HG02852 (cell line): ENCODE results near the gene AHNAK.
A peak's percentile ranks its signal among the peaks of the same experiment; 100 is the strongest.
"Not testable (repeated sequence)": the region's sequence is repeated elsewhere in the genome, so short reads cannot be mapped to it uniquely, and the experiment has no call there.

Experiments
- ATAC-seq: cut with Tn5 transposase; IDR thresholded peaks from one replicate; pipeline ENCODE4 v1.9.1; 2021; ENCODE audit warnings: mild to moderate bottlenecking, moderate library complexity; ENCODE audit not compliant: unreplicated experiment

The AHNAK gene

DNA sequence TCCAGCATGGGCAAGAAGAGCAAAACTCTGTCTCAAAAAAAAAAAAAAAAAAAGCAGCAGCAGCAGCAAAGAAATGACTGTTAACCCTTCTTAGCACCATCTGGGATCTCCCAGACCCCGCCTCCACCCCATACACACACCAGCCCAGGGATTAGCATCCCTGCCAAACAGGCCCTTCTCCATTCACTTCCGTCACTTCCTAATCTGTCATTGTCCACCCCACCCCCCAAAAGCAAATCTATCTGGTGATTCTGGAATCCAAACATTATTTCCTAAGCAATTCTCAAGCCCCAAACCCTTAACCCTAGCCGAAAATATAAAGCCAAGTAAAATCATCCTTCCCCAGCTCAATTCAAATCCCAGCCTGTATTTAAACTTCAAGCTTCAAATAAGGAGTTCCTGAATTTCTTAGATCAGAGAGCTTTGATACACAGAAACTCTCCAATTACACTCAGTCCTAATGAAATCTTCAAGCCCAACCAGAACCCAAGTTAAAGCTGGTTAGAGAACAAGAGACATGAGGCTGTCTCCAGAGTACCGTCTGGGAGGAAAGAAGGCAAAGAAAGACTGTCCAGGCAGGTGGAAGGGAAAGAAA lies 6.0 kb upstream of the AHNAK start:
- no peak for ATAC-seq

DNA sequence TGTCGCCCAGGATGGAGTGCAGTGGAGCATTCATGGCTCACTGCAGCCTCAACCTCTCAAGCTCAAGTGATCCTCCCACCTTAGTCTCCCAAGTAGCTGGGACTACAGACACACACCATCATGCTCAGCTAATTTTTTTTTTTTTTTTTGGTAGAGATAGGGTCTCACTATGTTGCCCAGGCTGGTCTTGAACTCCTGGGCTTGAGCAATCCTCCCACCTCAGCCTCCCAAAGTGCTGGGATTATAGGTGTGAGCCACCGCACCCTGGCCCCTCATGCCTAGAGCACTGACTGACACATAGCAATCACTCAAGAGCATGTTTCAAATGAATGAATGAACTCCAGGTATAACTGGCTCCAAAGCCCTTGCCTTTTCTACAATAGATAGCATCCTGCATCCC lies 3.9 kb upstream of the AHNAK start:
- ATAC-seq = not testable (repeated sequence)

DNA sequence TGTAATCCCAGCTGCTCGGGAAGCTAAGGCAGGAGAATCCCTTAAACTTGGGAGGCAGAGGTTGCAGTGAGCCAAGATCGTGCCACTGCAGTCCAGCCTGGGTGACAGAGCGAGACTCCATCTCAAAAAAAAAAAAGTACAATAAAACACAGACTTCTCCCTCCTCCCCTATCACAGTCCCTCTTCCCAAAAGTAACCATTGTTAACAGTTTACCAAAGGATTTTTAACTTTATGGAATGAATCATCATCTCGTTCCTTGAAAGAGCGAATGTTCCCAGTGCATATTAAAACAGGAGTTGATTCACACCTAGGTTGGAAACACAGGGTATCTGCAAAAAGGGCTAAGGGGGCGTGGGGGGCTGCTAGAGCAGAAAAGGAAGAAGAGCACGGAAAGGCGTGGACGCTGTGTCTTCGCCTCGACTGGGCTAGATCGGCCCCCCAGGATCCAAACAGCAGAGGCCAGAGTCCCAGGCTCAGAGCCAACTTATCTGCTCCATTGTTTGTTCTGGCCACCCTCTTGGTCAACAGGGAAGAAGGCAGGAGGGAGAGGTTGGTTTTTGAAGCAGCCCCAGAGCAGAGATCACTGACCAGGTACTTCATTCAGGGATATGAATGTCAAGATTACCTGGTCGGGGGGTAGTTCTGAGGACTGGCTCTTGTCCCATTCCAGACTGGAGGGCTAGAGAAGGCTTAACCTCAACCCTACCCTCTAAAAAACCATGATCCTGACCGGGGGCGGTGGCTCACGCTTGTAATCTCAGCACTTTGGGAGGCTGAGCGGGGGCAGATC lies 2.1 kb upstream of the AHNAK start:
- no peak for ATAC-seq

DNA sequence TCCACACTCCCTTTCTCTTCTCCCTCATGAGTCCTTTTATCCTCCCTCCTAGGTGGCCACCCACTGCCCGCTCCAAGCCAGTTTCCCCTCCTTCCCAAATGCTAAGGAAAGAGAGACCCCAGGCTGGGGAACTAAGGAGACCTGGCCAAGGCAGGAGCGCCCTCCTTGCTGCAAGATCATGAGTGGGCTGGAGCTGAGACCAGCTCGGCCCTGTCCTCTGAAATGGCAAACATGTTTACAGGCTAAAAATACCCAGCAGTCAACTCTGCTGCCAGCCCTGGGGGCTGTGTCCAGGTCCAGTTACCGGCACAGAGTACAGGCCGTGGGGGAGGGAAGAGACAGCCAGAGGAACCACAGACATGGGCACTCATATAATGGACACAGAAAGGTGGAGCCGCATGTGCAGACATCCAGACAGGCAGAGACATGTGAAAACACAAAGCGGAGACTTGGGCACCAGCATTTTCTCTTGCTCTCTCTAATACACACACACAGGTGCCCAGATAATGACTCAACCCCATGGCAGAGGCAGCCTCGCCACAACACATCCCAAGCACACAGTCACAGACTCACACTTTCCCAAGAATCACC lies 1.2 kb upstream of the AHNAK start:
- ATAC-seq = no peak

DNA sequence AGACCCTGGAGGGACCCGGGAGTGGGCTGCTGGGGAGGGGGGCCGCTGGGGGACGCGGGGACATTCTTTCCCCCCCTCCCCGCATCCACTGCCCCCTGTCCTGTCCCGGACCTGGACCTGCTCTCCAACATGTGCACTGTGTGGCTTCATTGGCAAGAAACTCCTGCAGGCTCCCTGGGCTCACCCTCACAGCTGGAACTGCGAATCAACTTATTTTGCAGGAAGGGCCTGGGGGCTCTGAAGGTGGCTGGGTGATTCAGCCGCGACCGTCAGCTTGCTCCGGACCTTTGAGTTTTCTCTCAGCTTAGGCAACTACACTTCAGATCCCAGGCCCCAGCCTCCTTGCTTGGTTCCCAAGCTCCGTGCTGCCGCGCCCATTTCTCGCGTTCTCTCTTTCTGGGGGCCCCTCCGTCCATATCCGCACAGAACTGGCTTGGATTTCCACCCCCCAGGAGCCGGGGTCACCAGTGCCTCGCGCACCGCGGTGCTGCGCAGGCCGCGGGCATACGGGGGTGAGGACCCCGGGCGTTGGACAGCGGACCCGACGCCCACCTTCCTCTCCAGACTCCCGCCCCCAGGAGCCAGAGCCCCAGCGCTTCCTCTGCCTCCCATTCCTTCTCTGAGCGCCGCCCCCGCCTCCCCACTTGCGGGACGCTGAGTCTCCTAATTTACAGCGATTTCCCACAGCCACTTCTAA lies 471 bp upstream of the AHNAK start:
- ATAC-seq = no peak

DNA sequence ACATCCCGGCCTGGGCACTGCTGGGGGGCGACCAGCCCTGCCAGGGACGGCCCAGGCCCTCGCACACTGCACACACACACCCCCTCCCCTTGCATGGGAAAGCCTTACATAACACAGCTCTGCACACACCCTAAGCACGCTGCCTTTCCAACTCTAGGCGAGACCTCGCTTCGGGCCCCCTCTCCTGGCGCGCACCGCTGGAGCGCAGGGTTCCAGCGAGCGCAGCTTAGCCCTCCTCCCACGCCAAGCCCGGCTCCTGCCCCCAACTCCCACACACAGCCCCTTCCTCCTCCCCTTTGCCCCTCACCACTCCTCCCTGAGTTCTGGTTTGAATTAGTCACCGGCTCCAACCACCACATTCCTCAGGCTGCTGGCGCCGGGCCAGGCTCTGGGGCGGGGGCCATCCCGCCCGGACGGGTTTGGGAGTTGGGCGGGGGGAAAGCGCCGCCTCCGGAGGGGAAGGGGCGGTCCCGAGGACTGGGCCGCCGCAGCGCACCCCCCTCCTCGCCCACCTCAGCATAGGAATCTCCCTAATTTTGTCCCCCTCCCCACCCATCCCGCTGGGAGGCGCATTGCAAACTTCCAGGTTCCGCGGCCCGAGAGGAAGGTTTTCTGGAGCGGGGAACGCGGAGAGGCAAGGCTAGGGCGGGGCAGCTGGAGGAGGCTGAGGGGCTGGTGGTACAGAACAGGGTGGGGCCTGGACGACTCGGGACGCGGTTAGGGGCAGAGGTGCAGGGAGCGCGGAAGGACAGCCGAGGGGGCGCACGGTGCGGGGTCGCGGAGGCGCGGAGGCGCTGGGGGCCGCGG lies 966 bp downstream of the AHNAK start:
- no peak for ATAC-seq

DNA sequence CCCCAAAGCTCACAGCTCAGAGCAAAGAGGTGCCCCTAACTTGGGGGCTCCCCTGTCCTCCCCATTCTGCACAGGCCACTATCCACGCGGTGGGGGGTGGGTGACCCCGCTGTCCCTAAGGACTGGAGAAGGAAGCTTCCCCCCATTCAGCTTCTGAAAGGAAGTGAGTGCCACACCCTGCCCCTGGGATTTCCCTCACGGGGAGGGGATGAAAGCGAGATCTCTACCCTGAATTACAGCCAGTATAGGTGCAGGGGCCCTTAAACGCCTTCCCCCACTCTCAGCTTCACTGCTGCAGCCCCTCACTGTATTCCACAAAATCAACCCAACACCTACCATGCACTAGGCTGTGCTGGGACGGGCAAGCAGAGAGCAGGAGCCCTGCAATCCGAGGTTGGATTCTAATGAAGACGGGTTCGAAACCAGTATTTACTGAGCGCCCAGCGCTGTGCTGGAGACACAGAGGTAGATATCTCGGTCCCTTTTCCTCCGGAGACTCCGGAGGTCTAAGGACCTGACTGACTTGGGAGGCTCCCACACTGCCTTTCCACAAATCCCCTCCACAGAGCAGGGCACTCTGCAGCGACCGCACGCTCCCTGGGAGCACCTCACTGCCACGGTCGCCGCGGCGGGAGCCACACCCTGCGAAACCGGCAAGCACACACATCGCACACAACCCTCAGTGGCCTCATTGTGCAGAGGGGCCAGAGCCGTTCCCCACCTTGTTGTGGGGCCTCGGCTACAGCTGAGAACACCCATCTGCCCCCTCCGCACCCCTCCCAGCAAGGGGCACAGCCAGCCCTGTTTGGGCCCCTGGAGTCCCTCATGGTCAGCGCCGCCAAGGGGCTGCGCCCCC lies 1.8 kb downstream of the AHNAK start:
- no peak for ATAC-seq

DNA sequence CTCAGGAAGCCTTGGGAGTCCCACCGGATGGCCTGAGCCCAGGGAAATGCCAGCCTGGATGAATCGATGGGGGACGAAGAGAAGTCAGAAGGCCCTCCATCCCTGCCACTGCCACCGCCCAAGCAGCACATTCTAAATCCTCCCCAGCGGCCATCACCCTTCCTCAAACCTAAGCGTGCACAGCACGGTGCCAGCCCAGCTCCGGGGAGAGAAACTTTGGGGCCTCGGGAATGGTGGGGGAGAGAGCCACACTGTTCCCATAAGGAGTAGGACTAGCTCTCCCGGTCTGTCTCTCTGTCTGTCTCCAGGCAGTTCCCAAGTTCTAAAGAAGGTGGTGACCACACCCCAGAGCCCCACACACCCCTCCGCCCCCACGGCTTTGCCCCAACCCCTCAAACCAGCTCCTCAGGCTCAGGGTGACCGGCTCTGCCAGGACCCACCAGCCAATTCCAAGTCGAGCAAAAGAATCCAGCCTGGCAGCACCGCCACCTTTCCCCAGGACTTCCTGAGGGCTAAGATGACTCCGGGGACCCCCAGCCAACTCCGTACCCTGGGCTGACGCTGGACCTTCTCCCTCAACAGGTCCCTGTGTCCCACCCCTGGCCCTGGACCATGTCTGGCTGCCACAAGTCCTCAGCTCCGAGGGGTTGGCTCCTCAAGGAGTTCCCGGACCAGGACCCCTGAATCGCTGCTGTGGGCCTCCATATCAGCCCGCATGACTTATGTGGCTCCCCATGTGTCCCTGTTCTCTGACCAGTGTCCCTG lies 2.7 kb downstream of the AHNAK start:
- ATAC-seq = no peak

DNA sequence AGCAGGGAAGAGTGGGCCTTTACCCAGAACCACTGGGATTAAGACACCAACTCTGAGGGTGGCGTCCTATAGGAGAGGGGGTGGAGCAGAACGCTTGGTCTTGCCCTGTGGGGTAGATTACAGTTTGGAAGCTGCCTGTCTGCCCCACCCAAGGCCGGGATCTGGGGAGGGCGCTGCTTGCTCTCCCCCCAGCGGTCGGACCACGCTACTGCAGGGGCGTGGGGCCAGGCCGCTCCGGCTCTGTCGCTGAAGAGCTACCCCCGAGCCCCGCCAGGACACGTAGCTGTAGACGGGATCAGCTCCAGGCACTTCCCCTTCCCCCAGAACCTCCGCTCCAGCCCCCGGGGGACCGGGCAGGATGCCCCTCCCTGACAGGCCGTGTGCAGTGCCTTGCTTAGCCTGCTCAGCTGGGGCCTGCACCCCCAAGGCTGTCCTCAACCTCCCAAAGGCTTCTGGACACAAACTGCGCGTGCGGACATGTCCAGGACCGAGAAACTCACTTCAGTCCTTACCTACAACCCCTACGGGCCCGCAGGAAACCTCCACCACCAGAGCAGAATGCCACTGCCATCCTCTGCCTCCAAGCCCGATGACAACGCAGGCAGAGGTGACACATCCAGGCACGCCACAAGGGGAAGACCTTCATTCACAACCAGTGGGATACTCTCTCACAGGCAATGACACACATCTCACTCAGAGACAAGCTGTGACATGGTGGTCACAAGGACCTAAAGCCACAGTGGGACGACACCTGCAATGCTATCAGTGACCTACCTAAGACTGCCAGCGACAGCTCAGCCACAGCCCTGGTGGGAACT lies 3.6 kb downstream of the AHNAK start:
- no peak for ATAC-seq

DNA sequence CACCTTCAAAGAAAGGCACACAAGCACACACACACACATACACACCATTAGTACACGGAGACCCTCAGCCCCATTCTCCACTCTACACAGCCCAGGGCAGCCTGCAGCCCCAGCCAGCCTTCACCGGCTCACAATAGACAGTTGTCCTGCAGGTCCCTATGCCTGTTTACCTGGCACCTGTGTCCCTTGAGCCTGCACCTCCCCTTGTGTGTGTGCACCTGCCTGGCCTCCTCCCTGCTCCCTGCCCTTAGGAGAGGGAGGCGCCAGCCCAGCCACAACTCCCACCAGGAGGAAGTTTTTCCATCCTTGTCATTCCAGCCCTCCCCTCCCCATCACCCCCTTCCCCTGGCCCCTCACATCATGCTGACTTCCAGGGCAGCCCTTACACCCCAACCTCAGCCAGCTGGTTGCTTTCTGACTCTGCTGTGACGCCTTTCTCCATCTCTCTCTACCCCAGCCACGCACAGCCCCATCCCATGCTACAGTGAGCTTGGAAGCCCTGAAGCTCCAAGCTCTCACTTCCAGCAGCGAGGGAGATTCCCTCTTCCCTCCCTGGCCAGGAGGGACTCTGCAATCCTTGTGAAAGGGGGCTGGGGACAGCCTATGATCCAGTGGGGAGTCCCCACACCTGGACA lies 4.4 kb downstream of the AHNAK start:
- ATAC-seq = no peak

DNA sequence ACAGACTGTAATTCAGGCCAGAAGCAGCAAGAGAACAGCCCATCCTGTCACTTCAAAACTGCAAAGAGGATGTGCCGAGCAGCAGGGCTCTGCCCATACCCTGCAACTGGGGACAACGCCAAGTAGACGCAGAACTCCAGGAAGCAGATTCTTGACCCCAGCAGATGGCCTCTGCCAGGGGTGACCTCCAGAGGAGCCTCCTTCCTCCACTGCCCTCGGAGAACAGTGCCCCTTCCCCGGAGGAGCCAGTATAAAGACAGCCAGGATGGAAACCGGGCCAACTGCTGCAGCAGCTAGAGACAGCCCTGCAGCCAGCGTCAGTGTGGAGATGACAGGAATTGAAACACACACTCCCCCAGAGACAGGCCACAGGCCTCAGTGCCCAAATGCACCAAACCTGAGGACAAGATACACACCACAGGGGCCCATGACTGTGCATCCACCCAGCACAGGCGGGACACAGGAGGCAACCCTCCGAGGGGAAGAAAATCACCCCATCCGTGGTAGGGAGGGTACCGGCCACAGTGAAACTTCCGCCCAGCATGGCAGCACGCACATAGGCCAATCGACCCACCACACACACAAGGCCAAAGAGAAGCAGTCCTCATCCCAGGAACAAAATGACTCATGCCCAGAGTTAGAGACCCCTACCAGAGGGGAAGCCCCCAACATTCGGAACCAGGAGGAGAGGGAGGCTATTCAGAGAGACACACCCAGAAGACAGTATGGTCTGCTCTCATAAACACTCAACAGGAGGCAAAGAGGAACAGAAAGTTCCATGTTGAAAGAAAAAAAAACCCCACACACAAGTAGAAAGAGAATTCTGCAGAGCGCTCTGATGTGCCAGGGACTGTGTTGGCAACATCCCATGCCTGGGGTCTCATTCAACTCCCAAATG lies 5.6 kb downstream of the AHNAK start:
- ATAC-seq = peak; percentile 37

DNA sequence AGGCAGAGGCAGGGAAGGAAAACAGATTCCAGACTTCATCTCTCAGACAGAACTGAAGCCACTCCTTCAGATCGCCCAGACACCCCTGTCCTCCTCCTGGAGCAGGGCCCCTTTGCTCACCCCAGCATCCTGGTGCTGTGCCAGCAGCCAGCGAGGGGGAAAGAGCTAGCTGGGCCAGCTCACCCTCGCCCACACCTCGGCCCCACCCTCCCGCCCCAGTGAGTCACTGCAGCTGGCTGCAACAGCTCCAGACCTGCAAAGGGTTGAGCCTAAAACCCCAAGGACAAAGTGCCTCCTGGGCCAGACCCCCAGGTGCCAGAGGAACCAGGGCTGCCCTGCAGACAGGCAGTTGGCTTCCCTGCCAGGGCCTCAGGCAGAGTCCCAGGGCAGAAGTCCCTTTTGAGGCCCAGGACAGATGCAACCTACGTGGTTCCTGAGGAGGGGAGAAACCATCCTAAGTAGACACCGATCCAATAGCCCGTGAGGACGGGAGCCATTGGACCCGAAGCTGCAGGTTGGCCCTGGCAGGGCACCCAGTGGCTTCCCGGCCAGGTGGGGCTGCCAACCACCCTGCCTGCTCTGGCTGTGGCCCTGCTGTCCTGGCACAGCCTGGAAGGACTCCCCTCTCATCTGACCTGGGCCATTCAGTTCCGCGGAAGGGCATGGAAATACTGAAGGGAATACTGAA lies 7.2 kb downstream of the AHNAK start:
- no peak for ATAC-seq

DNA sequence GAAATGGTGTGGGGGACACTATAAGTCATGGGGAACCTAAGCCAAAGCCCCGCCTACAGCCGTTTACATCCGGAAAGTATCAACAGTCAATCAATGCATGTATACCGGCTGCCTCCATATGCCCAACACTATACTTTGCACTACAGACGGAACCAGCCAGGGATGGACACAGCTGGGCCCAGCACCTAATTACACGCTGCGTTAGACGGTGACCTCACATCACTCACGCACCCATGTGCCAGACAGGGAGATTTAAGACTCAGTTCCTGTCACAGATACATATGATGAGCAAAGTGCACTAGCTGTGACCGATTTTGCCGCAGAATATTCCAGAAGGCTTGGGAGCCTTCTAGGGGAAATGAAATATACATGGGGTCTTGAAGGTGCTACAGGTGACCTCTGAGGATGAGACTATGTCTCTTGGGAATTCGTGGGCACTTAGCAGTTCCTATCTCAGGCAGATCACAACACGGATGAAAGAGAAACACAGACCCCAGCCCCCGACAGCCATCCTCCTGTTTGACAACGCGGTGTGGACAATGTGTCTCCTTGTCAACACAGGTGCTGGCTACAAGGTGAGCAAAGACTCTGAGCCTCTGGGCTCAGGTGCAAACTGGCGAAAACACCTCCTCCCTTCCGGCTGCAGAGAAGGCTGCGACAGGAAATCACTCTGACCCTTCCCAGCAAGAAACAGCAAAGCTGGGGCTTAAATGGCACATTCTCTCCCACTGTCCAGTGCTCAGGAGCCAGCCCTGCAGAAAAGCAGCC lies 8.0 kb downstream of the AHNAK start:
- ATAC-seq = no peak

DNA sequence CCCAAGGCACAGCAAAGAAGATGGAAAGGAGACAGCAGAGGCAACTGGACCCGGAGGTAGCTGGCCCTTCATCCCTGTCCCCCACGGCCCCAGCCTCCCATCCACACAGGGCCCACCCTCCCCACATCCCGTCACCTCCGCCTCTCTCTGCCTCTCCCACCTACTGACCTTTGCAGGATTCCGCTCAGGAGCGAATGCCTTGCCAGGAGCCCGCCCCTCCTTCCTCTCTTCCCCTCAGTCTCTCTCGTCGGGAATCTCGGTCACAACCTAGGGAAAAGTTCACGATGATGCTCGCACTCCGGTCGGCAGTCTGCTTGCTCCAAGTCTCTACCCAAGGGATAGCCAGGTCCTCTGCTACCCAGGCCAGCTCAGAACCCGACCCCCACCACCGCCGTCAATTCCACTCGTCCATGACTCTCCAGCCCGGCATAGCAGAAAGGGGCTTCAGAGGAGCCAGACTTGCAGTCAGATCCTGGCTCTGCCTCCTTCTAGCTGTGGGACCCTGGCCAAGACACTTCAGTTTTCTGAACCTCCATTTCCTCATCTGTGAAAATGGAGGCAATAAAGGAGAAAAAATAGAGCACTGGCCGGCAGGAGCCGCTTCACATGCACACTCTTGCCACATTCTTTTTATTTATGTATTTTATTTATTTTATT lies 10.2 kb downstream of the AHNAK start:
- ATAC-seq = no peak

DNA sequence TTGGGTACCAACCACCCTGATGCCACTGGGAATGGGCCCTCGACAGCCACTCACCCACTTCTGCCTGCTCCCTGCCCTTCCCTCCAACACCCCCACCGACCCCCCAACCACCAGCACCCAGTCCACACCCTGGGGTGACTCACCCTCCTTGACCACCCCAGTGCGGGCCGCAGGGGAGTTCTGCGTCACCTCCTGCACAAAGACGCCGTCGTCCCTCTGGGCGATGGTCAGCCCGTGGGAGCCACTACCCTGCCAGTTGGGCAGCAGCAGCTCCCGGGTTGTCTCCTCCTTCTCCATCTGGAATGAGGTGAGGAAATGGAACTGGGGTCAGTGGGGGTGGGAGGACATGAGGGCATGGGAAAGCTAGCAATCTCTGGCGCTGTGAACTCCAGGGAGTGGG lies 10.8 kb downstream of the AHNAK start:
- ATAC-seq = no peak
